CD14-positive monocyte (primary cell): Measurements from ENCODE around the gene MEGF6. TPM values are rescaled to one million over a fixed set of nuclear protein-coding genes. Genes with fewer than 3 reads are reported as not detected.

Experiments used
- DNase-seq, 3 donors: peaks; one replicate each; pipeline ENCODE4 v3.0.0-alpha.2; 2011 to 2022
- H2AFZ ChIP-seq: 2 replicates; pipeline ENCODE4 v1.6.0; 2012; ENCODE audit warnings: mild to moderate bottlenecking, low read depth, low read length, inconsistent platforms; ENCODE audit not compliant: insufficient read depth, poor library complexity, severe bottlenecking
- H3K27ac ChIP-seq, 2 donors: 1 replicate in 1 of 2; 2 replicates in 1 of 2; pipeline ENCODE4 v1.5.1; 2012 to 2013; ENCODE audit warnings: low read length in 2 of 2, control low read depth in 1 of 2, inconsistent platforms in 1 of 2, low read depth in 1 of 2, mild to moderate bottlenecking in 1 of 2
- H3K27me3 ChIP-seq, 2 donors: one replicate each; pipeline versions ENCODE4 v1.6.0 to v1.6.1; 2011 to 2013; ENCODE audit warnings: low read length in 2 of 2; ENCODE audit not compliant: control insufficient read depth in 2 of 2, insufficient read depth in 2 of 2
- H3K36me3 ChIP-seq, 2 donors: replicated peaks in 1 of 2; 1 replicate in 1 of 2; 2 replicates in 1 of 2; pipeline versions ENCODE4 v1.5.1 to v1.6.1; 2012 to 2013; ENCODE audit warnings: low read length in 2 of 2, control low read depth in 1 of 2, inconsistent platforms in 1 of 2, mild to moderate bottlenecking in 1 of 2; ENCODE audit not compliant: insufficient read depth in 2 of 2, control insufficient read depth in 1 of 2
- H3K4me1 ChIP-seq, 2 donors: 1 replicate in 1 of 2; 2 replicates in 1 of 2; pipeline versions ENCODE4 v1.5.1 to v1.6.1; 2012 to 2013; ENCODE audit warnings: low read length in 2 of 2, control low read depth in 1 of 2, inconsistent platforms in 1 of 2, mild to moderate bottlenecking in 1 of 2, moderate library complexity in 1 of 2; ENCODE audit not compliant: insufficient read depth in 2 of 2, control insufficient read depth in 1 of 2
- H3K4me2 ChIP-seq: replicated peaks from 2 replicates; pipeline ENCODE3; 2012; ENCODE audit warnings: low read length, moderate library complexity, mild to moderate bottlenecking; ENCODE audit not compliant: poor library complexity, severe bottlenecking; ENCODE audit errors: extremely low read depth
- H3K4me3 ChIP-seq, 3 experiments: fragments of 200-600 bp in 1 of 3; sonication (generic) in 1 of 3; replicated peaks in 1 of 3; 1 replicate in 2 of 3; 2 replicates in 1 of 3; pipeline ENCODE4 v1.5.1; 2011 to 2013; ENCODE audit warnings: low read length in 3 of 3, mild to moderate bottlenecking in 3 of 3, control low read depth in 2 of 3, low read depth in 2 of 3, inconsistent platforms in 1 of 3, moderate library complexity in 1 of 3
- H3K79me2 ChIP-seq: 2 replicates; pipeline ENCODE4 v1.6.0; 2012; ENCODE audit warnings: mild to moderate bottlenecking, control low read depth, inconsistent platforms, low read length, moderate library complexity; ENCODE audit not compliant: insufficient read depth
- H3K9ac ChIP-seq: 2 replicates; pipeline ENCODE4 v1.6.0; 2017; ENCODE audit warnings: low read length, mild to moderate bottlenecking; ENCODE audit not compliant: insufficient read depth, poor library complexity, severe bottlenecking
- H3K9me3 ChIP-seq, 2 donors: replicated peaks in 1 of 2; 1 replicate in 1 of 2; 2 replicates in 1 of 2; pipeline versions ENCODE4 v1.5.1 to v1.6.1; 2012 to 2013; ENCODE audit warnings: low read length in 2 of 2, control low read depth in 1 of 2; ENCODE audit not compliant: control insufficient read depth in 1 of 2, insufficient read depth in 1 of 2
- H4K20me1 ChIP-seq: 2 replicates; pipeline ENCODE4 v1.6.0; 2012; ENCODE audit warnings: mild to moderate bottlenecking, low read length, control low read depth, moderate library complexity; ENCODE audit not compliant: insufficient read depth
- H3K27ac Mint-ChIP-seq, 7 donors: one replicate each; pipeline ENCODE4 v1.8.0; 2020; ENCODE audit warnings: mild to moderate bottlenecking in 7 of 7, mixed read lengths in 7 of 7, moderate library complexity in 6 of 7, inconsistent platforms in 2 of 7
- H3K27me3 Mint-ChIP-seq, 3 donors: one replicate each; pipeline ENCODE4 v1.8.0; 2021 to 2022; ENCODE audit warnings: low read depth in 3 of 3, mild to moderate bottlenecking in 3 of 3, mixed read lengths in 3 of 3, moderate library complexity in 3 of 3, inconsistent platforms in 1 of 3
- H3K36me3 Mint-ChIP-seq, 2 donors: one replicate each; pipeline ENCODE4 v1.8.0; 2020; ENCODE audit warnings: mixed read lengths in 2 of 2, inconsistent platforms in 1 of 2, mild to moderate bottlenecking in 1 of 2
- H3K4me1 Mint-ChIP-seq: one replicate; pipeline ENCODE4 v1.8.0; 2020; ENCODE audit warnings: mild to moderate bottlenecking, mixed read lengths
- H3K4me3 Mint-ChIP-seq, 2 donors: one replicate each; pipeline ENCODE4 v1.8.0; 2020; ENCODE audit warnings: mild to moderate bottlenecking in 2 of 2, mixed read lengths in 2 of 2, moderate library complexity in 1 of 2
- H3K9me3 Mint-ChIP-seq, 7 donors: one replicate each; pipeline ENCODE4 v1.8.0; 2020 to 2022; ENCODE audit warnings: mixed read lengths in 7 of 7, mild to moderate bottlenecking in 6 of 7, moderate library complexity in 6 of 7, inconsistent platforms in 2 of 7
- WGBS: methylation state at CpG from one replicate; pipeline ENCODE4 v1.1.5; 2013; ENCODE audit warnings: missing lambda C conversion rate; ENCODE audit not compliant: insufficient coverage; 5-methylcytosine and 5-hydroxymethylcytosine counted together
- intact Hi-C, 2 donors: fragments of 100-400 bp; cut with micrococcal nuclease; formaldehyde crosslinking; loops; one replicate each; pipeline versions ENCODE4 v1.15.0 to v1.15.1; 2023
- polyA plus RNA-seq, 3 donors: library from polyadenylated mRNA; depleted of rRNA in 1 of 3; unstranded in 2 of 3; stranded (reverse) in 1 of 3; fragments of 300-500 nt in 2 of 3; fragments of >200 nt in 1 of 3; fragmentation: Illumina TruSeq in 2 of 3; gene quantifications; 1 replicate in 2 of 3; 2 replicates in 1 of 3; pipeline ENCODE4 v1.2.3, GENCODE V29; 2012 to 2021
- TF ChIP-seq, protein P1 (sequence below): fragments of 200-600 bp; IDR thresholded peaks from one replicate; pipeline ENCODE4 v1.8.0; 2022; ENCODE audit warnings: antibody characterized with exemption, mild to moderate bottlenecking

MEGF6 gene
- polyA plus RNA-seq, 3 donors: 0.39 to 3.8 (median 1.2) TPM

DNA sequence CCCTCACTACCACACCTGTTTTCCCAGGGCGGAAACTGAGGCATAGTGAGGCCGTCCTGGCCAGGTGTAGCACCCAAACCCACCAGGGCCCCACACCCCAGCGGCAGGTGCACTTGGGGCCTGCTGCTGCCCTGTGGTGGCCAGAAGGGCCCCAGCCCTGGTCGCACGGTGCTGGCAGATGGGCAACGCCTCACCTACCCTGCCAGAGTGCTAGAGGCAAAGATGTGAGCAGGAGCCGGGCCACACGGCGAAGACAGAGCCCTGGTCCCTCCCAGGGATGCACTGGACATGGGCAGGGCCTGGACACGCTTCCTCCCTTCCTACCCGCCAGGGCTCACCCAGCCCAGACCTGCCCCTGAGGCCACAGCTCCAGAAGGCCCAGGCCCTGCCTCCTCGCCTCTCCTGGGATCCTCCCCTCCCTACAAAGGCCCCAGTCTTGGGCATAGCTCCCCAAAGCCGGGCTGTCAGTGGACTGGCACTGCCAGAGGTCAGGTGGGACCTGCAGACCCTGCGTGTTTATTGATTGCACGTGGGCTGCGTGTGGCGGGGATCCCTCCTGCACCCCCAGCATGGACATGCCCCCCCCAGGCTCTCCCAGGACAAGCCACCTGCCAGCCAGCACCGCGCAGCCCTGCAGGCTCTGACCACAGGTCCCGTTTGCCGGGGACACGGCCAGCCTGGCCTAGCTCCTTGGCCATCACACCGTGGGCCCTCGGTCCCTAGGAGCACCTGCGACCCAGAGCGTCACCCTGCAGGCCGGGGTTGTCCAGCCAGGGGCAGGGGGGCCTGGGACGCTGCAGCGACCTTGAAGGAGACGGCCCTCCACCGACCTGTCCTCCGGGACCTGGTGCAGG, 44.1 kb downstream of the MEGF6 start:
- Mint-ChIP-seq H3K36me3 (no peaks in the 10 kb centered on the region), H3K27me3 (peaks cover 0 to 2% (median 0%) of the 10 kb centered on the region in 3 donors), H3K27ac (no peak overlapping the region), H3K4me1 (no peaks in the 10 kb centered on the region), H3K9me3 (no peaks in the 10 kb centered on the region), H3K4me3 (no peak overlapping the region)
- H3K4me2 ChIP-seq: no peak overlapping the region
- H3K9me3 ChIP-seq: no peaks in the 10 kb centered on the region
- H3K36me3 ChIP-seq: no peaks in the 10 kb centered on the region
- H3K79me2 ChIP-seq: no peaks in the 10 kb centered on the region
- H3K27me3 ChIP-seq: no peaks in the 10 kb centered on the region
- no peak overlapping the region for H3K9ac ChIP-seq
- 92% methylated on average over 32 of the region's 32 CpGs for WGBS
- no peak overlapping the region for H2AFZ ChIP-seq
- intact Hi-C loops: loop anchor here in 1 of 2 donors (5.0 to 10.0 kb wide), 2 partner anchors 50 to 158 kb away; no protein-coding TSS in a partner anchor
- TF ChIP-seq, protein P1, sequence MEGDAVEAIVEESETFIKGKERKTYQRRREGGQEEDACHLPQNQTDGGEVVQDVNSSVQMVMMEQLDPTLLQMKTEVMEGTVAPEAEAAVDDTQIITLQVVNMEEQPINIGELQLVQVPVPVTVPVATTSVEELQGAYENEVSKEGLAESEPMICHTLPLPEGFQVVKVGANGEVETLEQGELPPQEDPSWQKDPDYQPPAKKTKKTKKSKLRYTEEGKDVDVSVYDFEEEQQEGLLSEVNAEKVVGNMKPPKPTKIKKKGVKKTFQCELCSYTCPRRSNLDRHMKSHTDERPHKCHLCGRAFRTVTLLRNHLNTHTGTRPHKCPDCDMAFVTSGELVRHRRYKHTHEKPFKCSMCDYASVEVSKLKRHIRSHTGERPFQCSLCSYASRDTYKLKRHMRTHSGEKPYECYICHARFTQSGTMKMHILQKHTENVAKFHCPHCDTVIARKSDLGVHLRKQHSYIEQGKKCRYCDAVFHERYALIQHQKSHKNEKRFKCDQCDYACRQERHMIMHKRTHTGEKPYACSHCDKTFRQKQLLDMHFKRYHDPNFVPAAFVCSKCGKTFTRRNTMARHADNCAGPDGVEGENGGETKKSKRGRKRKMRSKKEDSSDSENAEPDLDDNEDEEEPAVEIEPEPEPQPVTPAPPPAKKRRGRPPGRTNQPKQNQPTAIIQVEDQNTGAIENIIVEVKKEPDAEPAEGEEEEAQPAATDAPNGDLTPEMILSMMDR: no peak
- H4K20me1 ChIP-seq: no peaks in the 10 kb centered on the region
- no peak overlapping the region for H3K4me3 ChIP-seq
- no peak for DNase-seq
- no peaks in the 10 kb centered on the region for H3K4me1 ChIP-seq
- H3K27ac ChIP-seq: no peak overlapping the region

DNA sequence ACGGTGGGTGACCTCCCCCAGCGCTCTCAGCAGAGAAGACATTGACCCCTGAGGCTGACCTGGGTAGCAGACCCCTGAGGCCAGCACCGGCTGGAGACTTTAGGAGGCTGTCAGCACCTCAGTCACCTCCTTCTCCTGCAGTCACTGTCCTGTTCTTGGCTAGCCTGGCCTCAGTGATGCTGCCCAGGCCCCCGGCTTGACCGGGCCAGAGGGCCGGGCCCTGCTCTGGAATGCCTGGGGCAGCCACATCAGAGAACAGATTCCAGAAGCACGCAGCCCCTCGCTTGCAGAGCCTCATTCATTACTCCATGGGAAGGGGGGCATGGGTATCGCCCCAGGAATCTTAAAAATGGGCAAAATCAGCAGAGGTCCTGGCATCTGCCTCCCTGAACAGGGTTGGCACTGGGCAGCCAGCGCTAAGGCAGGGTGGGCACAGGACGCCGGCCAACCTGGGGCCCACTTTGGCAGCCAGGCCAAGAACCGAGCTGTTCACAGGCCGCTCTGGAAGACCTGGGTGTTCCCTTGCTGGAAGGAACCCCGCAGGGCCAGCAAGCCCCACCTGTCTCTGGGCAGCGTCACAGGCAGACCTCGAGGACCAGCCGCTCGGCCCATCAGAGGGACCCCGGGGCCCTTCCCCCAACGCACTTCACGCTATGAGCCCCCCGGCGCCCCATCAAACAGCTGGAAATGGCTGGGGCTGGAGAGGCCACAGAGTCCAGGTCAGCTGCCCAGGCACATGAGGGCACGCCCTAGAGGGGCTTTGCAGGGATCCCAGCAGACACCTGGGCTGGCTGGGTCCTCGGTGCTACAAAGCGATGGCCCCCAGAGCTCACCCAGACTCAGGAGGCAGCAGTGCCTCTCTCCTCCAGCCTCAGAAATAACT, 45.1 kb downstream of the MEGF6 start:
- H3K79me2 ChIP-seq: no peaks in the 10 kb centered on the region
- H4K20me1 ChIP-seq: no peaks in the 10 kb centered on the region
- Mint-ChIP-seq H3K27me3 (peaks cover 0 to 2% (median 0%) of the 10 kb centered on the region in 3 donors), H3K36me3 (no peaks in the 10 kb centered on the region), H3K4me3 (no peak overlapping the region), H3K27ac (no peak overlapping the region), H3K4me1 (no peaks in the 10 kb centered on the region), H3K9me3 (no peaks in the 10 kb centered on the region)
- WGBS: 93% methylated on average over 25 of the region's 27 CpGs
- no peaks in the 10 kb centered on the region for H3K36me3 ChIP-seq
- H3K9me3 ChIP-seq: no peaks in the 10 kb centered on the region
- H3K9ac ChIP-seq: no peak overlapping the region
- no peak overlapping the region for H3K4me2 ChIP-seq
- H3K4me3 ChIP-seq: no peak overlapping the region
- intact Hi-C loops: loop anchor here in 1 of 2 donors (5.0 to 10.0 kb wide), 2 partner anchors 51 to 159 kb away; no protein-coding TSS in a partner anchor
- DNase-seq: no peak
- no peaks in the 10 kb centered on the region for H3K4me1 ChIP-seq
- H3K27me3 ChIP-seq: no peaks in the 10 kb centered on the region
- no peak overlapping the region for H3K27ac ChIP-seq
- TF ChIP-seq, protein P1: no peak
- H2AFZ ChIP-seq: no peak overlapping the region
